Esophagus muscularis mucosa (tissue), 4 donors: ENCODE results near the gene TMEM131. TPM values are rescaled to one million over a fixed set of nuclear protein-coding genes. Genes with fewer than 3 reads are reported as not detected.
A peak's percentile ranks its signal among the peaks of the same experiment; 100 is the strongest.

Experiments
- DNase-seq: peaks from one replicate; pipeline ENCODE4 v3.0.0-alpha.2; 2017; ENCODE audit errors: extremely low spot score
- H3K27ac ChIP-seq, 4 donors: fragments of 200-600 bp; sonication (generic); replicated peaks in 1 of 4; 1 replicate in 3 of 4; 2 replicates in 1 of 4; pipeline ENCODE4 v1.5.1; 2016 to 2019; ENCODE audit warnings: mild to moderate bottlenecking in 1 of 4
- H3K27me3 ChIP-seq, 4 donors: fragments of 200-600 bp; sonication (generic); one replicate each; pipeline versions ENCODE4 v1.5.1 to v1.6.0; 2016 to 2019
- H3K36me3 ChIP-seq, 4 donors: fragments of 200-600 bp; sonication (generic); one replicate each; pipeline ENCODE4 v1.5.1; 2016 to 2019
- H3K4me1 ChIP-seq, 4 donors: fragments of 200-600 bp; sonication (generic); one replicate each; pipeline ENCODE4 v1.5.1; 2016 to 2019
- H3K4me3 ChIP-seq, 4 donors: fragments of 200-600 bp; sonication (generic); 1 replicate in 2 of 4; 2 replicates in 2 of 4; pipeline ENCODE4 v1.5.1; 2016 to 2019; ENCODE audit warnings: mild to moderate bottlenecking in 4 of 4, moderate library complexity in 1 of 4
- H3K9me3 ChIP-seq, 4 donors: fragments of 200-600 bp; sonication (generic); 1 replicate in 3 of 4; 2 replicates in 1 of 4; pipeline ENCODE4 v1.5.1; 2016 to 2019
- EP300 ChIP-seq: sonication (generic); formaldehyde crosslinking; IDR thresholded peaks from one replicate; pipeline ENCODE4 v1.6.1; 2017; ENCODE audit warnings: antibody characterized with exemption
- POLR2A ChIP-seq: fragments of 450-650 bp; IDR thresholded peaks from one replicate; pipeline ENCODE4 v1.6.1; 2017; ENCODE audit warnings: antibody characterized with exemption, moderate library complexity, mild to moderate bottlenecking, low read depth
- POLR2AphosphoS5 ChIP-seq, 2 donors: sonication (generic); formaldehyde crosslinking; IDR thresholded peaks; one replicate each; pipeline ENCODE4 v1.6.1; 2017; ENCODE audit warnings: antibody characterized with exemption in 2 of 2
- WGBS: methylation state at CpG from one replicate; pipeline ENCODE4 v1.1.5; 2018; 5-methylcytosine and 5-hydroxymethylcytosine counted together
- intact Hi-C: fragments of 100-400 bp; cut with DNase I; formaldehyde crosslinking; loops from one replicate; pipeline ENCODE4 v1.15.1; 2023
- total RNA-seq, 4 donors: library from RNA; depleted of rRNA; stranded (reverse); fragments of >200 nt; gene quantifications; one replicate each; pipeline versions ENCODE4 v1.1.0 to v1.2.1, GENCODE V29; 2016
- TF ChIP-seq, protein P1 (sequence below), 3 experiments: fragments of 200-600 bp in 2 of 3; fragments of 450-650 bp in 1 of 3; sonication (generic) in 2 of 3; IDR thresholded peaks; one replicate each; pipeline ENCODE4 v1.5.1; 2017 to 2019; ENCODE audit warnings: antibody characterized with exemption in 3 of 3, mild to moderate bottlenecking in 2 of 3, moderate library complexity in 1 of 3

The TMEM131 gene
- total RNA-seq, 4 donors from 2014 or later = 23.9 to 34.1 (median 26.5) TPM

DNA sequence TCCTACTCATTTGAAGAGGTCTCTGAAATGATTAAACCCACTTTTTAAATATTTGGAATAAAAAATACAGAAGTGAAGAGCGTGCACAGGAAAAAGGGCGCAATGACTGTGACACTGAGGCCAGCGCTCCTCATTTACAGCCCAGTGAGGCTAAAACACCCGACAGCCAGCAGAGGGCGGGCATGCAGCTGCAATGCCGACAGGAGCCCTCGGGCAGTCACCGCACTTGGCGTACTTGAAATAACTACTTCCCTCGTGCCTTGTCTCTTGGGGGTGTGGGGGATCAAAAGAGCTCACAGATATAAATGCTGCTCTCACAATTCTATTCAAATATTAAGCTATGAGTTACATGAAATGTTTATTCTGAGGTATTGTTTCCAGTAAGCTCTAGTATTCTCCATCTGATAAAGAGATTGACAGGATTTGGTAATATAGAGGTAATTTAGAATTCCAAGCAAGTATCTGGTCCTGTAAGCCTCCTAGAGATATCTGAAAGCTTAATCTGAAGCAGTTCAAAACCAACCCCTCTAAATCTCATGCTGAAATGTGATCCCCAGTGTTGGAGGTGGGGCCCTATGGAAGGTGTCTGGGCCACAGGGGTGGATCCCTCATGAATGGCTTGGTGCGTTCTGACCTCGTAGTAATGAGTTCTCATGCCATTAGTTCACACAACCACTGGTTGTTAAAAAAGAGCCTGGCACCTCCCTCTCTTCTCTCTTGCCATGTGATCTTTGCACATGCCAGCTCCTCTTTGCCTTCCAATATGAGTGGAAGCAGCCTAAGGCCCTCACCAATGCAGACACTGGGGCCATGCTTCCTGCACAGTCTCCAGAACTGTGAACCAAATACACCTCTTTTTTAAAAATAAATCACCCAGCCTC is 188.8 kb downstream of the TMEM131 start:
- TF ChIP-seq POLR2A = no peak
- TF ChIP-seq POLR2AphosphoS5 (IDR thresholded peaks at IDR 0.05) = peak in 1 of 2 donors; percentile 41
- TF ChIP-seq EP300 = no peak
- TF ChIP-seq, protein P1, sequence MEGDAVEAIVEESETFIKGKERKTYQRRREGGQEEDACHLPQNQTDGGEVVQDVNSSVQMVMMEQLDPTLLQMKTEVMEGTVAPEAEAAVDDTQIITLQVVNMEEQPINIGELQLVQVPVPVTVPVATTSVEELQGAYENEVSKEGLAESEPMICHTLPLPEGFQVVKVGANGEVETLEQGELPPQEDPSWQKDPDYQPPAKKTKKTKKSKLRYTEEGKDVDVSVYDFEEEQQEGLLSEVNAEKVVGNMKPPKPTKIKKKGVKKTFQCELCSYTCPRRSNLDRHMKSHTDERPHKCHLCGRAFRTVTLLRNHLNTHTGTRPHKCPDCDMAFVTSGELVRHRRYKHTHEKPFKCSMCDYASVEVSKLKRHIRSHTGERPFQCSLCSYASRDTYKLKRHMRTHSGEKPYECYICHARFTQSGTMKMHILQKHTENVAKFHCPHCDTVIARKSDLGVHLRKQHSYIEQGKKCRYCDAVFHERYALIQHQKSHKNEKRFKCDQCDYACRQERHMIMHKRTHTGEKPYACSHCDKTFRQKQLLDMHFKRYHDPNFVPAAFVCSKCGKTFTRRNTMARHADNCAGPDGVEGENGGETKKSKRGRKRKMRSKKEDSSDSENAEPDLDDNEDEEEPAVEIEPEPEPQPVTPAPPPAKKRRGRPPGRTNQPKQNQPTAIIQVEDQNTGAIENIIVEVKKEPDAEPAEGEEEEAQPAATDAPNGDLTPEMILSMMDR (IDR thresholded peaks at IDR 0.05) = peak; percentile 91 to 97 (median 93)
- peaks cover 20 to 76% (median 56%) of the 10 kb centered on the region in 4 donors for H3K36me3 ChIP-seq
- intact Hi-C loops = loop anchor here (2.0 to 5.0 kb wide), 3 partner anchors 380 to 578 kb away; no protein-coding TSS in a partner anchor

DNA sequence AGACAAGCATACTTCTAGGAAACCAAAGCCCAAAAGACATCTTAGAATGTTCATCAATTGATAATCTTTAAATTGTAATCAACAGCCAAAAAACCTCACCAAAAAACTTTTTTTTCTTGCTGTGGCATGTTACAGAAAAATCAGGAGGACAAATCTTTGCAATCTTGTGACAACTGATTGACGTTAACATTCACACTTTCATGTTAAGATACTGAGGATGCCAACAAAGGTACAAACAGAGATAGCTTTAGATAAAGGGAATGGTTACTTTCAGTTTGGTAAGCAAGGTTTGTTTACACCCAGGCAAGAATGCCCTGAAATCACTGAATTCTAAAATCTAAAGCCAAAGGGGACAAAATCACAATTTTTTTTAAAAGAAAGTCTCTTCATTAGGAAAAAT is 190.0 kb downstream of the TMEM131 start:
- H3K36me3 ChIP-seq = peaks cover 17 to 76% (median 53%) of the 10 kb centered on the region in 4 donors
- WGBS = 92% methylated on average over 1 of the region's 1 CpG
- H3K27me3 ChIP-seq = no peaks in the 10 kb centered on the region
- no peak for DNase-seq
- TF ChIP-seq, protein P1 (IDR thresholded peaks at IDR 0.05) = no peak
- H3K27ac ChIP-seq = no peak overlapping the region
- intact Hi-C loops = loop anchor here (2.0 to 5.0 kb wide), 3 partner anchors 382 to 579 kb away; no protein-coding TSS in a partner anchor
- no peaks in the 10 kb centered on the region for H3K9me3 ChIP-seq
- no peak overlapping the region for H3K4me3 ChIP-seq
- peaks cover 0 to 11% (median 9%) of the 10 kb centered on the region in 4 donors for H3K4me1 ChIP-seq

More for the DNA sequence above, 188.8 kb downstream of the TMEM131 start:
- WGBS = 25% methylated on average over 12 of the region's 12 CpGs
- peaks cover 0 to 11% (median 9%) of the 10 kb centered on the region in 4 donors for H3K4me1 ChIP-seq
- no peaks in the 10 kb centered on the region for H3K9me3 ChIP-seq
- no peak overlapping the region for H3K27ac ChIP-seq
- DNase-seq = no peak
- H3K4me3 ChIP-seq = no peak overlapping the region
- H3K27me3 ChIP-seq = no peaks in the 10 kb centered on the region

DNA sequence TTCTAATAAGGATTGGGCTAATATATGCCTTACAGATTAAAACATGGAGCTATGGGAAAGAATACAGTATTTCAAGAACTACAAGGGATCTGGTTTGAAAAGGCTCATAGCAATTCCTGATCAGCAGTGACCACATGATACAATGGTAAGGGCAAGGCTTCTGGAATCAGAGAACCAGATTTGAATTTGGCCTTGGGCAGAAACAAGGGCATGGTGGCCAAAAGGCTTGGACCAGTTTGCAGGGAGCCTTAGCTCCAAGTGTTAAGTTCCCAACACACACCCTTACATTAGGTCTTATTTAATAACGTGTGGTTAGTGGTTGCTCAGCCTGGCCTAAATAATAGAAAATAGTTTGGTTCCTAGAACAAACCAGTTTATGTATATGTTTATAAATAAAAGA is 194.7 kb downstream of the TMEM131 start:
- Histone ChIP-seq H3K36me3 (peaks cover 9 to 95% (median 59%) of the 10 kb centered on the region in 4 donors), H3K27ac (no peak overlapping the region), H3K27me3 (no peaks in the 10 kb centered on the region), H3K4me1 (no peaks in the 10 kb centered on the region), H3K4me3 (no peak overlapping the region), H3K9me3 (no peaks in the 10 kb centered on the region)
- intact Hi-C loops = no loop called here
- TF ChIP-seq, protein P1 (IDR thresholded peaks at IDR 0.05) = no peak
- TF ChIP-seq POLR2A = no peak
- TF ChIP-seq POLR2AphosphoS5 (IDR thresholded peaks at IDR 0.05) = no peak
- no peak for TF ChIP-seq EP300
- no peak for DNase-seq
- 100% methylated on average over 1 of the region's 1 CpG for WGBS

DNA sequence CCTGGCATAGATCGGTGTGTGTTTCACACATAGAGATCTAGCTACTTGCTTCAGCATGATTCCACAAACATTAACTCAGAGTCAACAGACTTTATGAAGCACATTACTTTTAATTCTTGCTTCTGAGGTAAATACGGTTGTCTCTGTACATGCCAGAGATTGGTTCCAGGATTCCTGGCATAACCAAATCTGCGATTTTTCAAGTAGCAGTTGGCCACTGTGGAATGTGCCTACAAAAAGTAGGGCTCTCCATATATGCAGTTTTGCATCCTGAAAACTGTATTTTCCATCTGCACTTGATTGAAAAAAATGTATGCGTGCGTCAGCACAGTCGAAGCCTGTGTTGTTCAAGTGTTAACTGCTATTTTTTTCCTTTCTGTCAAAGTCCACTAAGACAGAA is 197.3 kb downstream of the TMEM131 start:
- peaks cover 5 to 85% (median 49%) of the 10 kb centered on the region in 4 donors for H3K36me3 ChIP-seq
- TF ChIP-seq, protein P1 (IDR thresholded peaks at IDR 0.05) = no peak
- TF ChIP-seq POLR2A (no peak), POLR2AphosphoS5 (IDR thresholded peaks at IDR 0.05) (no peak), EP300 (no peak)
- H3K4me3 ChIP-seq = no peak overlapping the region
- H3K27ac ChIP-seq = no peak overlapping the region
- DNase-seq = no peak
- intact Hi-C loops = no loop called here
- no peaks in the 10 kb centered on the region for H3K27me3 ChIP-seq
- no peaks in the 10 kb centered on the region for H3K9me3 ChIP-seq
- H3K4me1 ChIP-seq = no peaks in the 10 kb centered on the region
- WGBS = 93% methylated on average over 6 of the region's 6 CpGs
